OCI-LY1 (cell line): ENCODE measurements around the gene APLP2.

Experiments
- CTCF ChIP-seq: fragments of 200-600 bp; sonication (generic), shearing (Covaris generic); IDR thresholded peaks from 2 replicates; pipeline ENCODE4 v1.5.1; 2017; ENCODE audit warnings: mild to moderate bottlenecking, antibody characterized with exemption, low read length, moderate library complexity, mixed read lengths
- EZH2 ChIP-seq: fragments of 200-600 bp; sonication (generic), shearing (Covaris generic); IDR thresholded peaks from 2 replicates; pipeline ENCODE4 v1.8.0; 2017; ENCODE audit warnings: borderline replicate concordance, mixed run types, mild to moderate bottlenecking, antibody characterized with exemption, low read length, moderate library complexity, mixed read lengths

GRCh38 chr11:130092661-130093060 lies 23.0 kb downstream of the APLP2 start:
- TF ChIP-seq EZH2 (no peak), CTCF (no peak)
